Uterus (tissue), 4 donors: ENCODE measurements around the gene KCNH2. TPM values are rescaled to one million over a fixed set of nuclear protein-coding genes. Genes with fewer than 3 reads are reported as not detected.

ENCODE experiments used
- DNase-seq, 2 donors: peaks; one replicate each; pipeline ENCODE4 v3.0.0-alpha.2; 2019 to 2020
- H3K27ac ChIP-seq, 2 donors: fragments of 200-600 bp; sonication (generic); 1 replicate in 1 of 2; 2 replicates in 1 of 2; pipeline ENCODE4 v1.5.1; 2016 to 2018
- H3K27me3 ChIP-seq, 2 donors: fragments of 200-600 bp; sonication (generic); one replicate each; pipeline ENCODE4 v1.5.1; 2018 to 2019; ENCODE audit warnings: control low read depth in 1 of 2
- H3K36me3 ChIP-seq, 2 donors: fragments of 200-600 bp; sonication (generic); one replicate each; pipeline ENCODE4 v1.5.1; 2019; ENCODE audit warnings: control low read depth in 1 of 2
- H3K4me1 ChIP-seq, 2 donors: fragments of 200-600 bp; sonication (generic); one replicate each; pipeline ENCODE4 v1.5.1; 2018 to 2019; ENCODE audit warnings: control low read depth in 1 of 2
- H3K4me3 ChIP-seq, 2 donors: fragments of 200-600 bp; sonication (generic); 1 replicate in 1 of 2; 2 replicates in 1 of 2; pipeline ENCODE4 v1.5.1; 2018 to 2019; ENCODE audit warnings: mild to moderate bottlenecking in 1 of 2
- H3K9me3 ChIP-seq, 2 donors: fragments of 200-600 bp; sonication (generic); one replicate each; pipeline ENCODE4 v1.5.1; 2019; ENCODE audit warnings: control low read depth in 1 of 2
- CTCF ChIP-seq, 4 experiments: fragments of 200-600 bp in 2 of 4; fragments of 450-650 bp in 2 of 4; sonication (generic) in 2 of 4; IDR thresholded peaks; one replicate each; pipeline ENCODE4 v1.5.1; 2016 to 2019; ENCODE audit warnings: antibody characterized with exemption in 4 of 4, mild to moderate bottlenecking in 2 of 4, moderate library complexity in 1 of 4
- POLR2A ChIP-seq, 2 donors: fragments of 450-650 bp; IDR thresholded peaks; one replicate each; pipeline ENCODE4 v1.6.1; 2016; ENCODE audit warnings: antibody characterized with exemption in 2 of 2, mild to moderate bottlenecking in 1 of 2, moderate library complexity in 1 of 2
- intact Hi-C: fragments of 100-400 bp; cut with DNase I; formaldehyde crosslinking; loops from one replicate; pipeline ENCODE4 v1.15.1; 2023; ENCODE audit warnings: low total_unique reads
- total RNA-seq, 4 donors: library from RNA; depleted of rRNA in 3 of 4; stranded (reverse); fragments of >200 nt in 3 of 4; gene quantifications; one replicate each; pipeline versions ENCODE4 v1.1.0 to v1.2.4, GENCODE V29; 2014 to 2023
- donor health status: DM: yes; HTN: yes; CAD: no.

Gene KCNH2
- total RNA-seq, 4 donors from 2014 or later, result 9.1 to 51.0 (median 22.8) TPM

GRCh38 chr7:150993511-150993910 lies 15.4 kb upstream of the KCNH2 start:
- no peaks in the 10 kb centered on the region for H3K27me3 ChIP-seq
- peak in 1 of 2 donors; percentile 71 for DNase-seq
- peaks cover 0 to 6% of the 10 kb centered on the region in 2 donors for H3K4me1 ChIP-seq
- H3K9me3 ChIP-seq, result no peaks in the 10 kb centered on the region
- TF ChIP-seq POLR2A (IDR thresholded peaks at IDR 0.05) (no peak), CTCF (IDR thresholded peaks at IDR 0.05) (no peak)
- H3K4me3 ChIP-seq, result no peak overlapping the region
- no peaks in the 10 kb centered on the region for H3K36me3 ChIP-seq
- intact Hi-C loops, result no loop called here
- H3K27ac ChIP-seq, result peak overlapping the region in 1 of 2 donors; percentile 61

- intact Hi-C loops, result no loop called here
- H3K4me3 ChIP-seq, result no peak overlapping the region
Observed at GRCh38 chr7:150992833-150993302, 14.7 kb upstream of the KCNH2 start.

DNA sequence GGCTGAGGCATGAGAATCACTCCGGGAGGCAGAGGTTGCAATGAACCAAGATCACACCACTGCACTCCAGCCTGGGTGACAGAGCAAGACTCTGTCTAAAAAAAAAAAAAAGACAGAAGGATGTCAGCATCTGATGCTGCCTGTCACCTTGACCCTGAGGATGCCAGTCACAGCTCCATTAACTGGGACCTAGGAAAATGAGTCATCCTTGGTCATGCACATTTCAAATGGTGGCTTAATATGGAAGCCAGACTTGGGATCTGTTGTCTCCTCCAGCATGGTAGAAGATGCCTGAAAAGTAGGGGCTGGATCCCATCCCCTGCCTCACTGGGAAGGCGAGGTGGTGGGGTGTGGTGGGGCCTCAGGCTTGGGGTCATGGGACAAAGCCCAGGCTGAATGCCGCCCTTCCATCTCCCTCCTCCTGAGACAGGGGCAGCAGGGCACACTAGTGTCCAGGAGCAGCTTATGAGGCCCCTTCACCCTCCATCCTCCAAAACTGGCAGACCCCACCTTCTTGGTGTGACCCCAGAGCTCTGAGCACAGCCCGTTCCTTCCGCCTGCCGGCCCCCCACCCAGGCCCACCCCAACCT lies 14.0 kb upstream of the KCNH2 start:
- Histone ChIP-seq H3K4me3 (no peak overlapping the region), H3K27me3 (no peaks in the 10 kb centered on the region), H3K36me3 (no peaks in the 10 kb centered on the region), H3K9me3 (no peaks in the 10 kb centered on the region), H3K27ac (peak overlapping the region; percentile 58 to 61), H3K4me1 (peaks cover 0 to 10% of the 10 kb centered on the region in 2 donors)
- TF ChIP-seq CTCF (IDR thresholded peaks at IDR 0.05) (no peak), POLR2A (IDR thresholded peaks at IDR 0.05) (no peak)
- intact Hi-C loops, result no loop called here
- DNase-seq, result no peak

More at GRCh38 chr7:150992833-150993302, 14.7 kb upstream of the KCNH2 start:
- Histone ChIP-seq H3K9me3 (no peaks in the 10 kb centered on the region), H3K4me1 (peaks cover 0 to 10% of the 10 kb centered on the region in 2 donors), H3K27ac (peak overlapping the region; percentile 58 to 61), H3K36me3 (no peaks in the 10 kb centered on the region), H3K27me3 (no peaks in the 10 kb centered on the region)
- no peak for TF ChIP-seq POLR2A (IDR thresholded peaks at IDR 0.05)
- TF ChIP-seq CTCF (IDR thresholded peaks at IDR 0.05), result no peak
- peak in 1 of 2 donors; percentile 63 for DNase-seq

GRCh38 chr7:150990416-150991186 lies 12.5 kb upstream of the KCNH2 start, which contains the start of gene NOS3:
Gene NOS3 (plus strand): TSS chr7:150991017. CDS start chr7:150993804, 2,787 bp downstream.
- Histone ChIP-seq H3K4me3 (no peak within 1 kb of the TSS), H3K4me1 (peaks cover 0 to 10% of the 10 kb centered on the region in 2 donors), H3K9me3 (no peaks in the 10 kb centered on the region), H3K27ac (peak within 1 kb of the TSS in 1 of 2 donors; percentile 54), H3K36me3 (no peaks in the 10 kb centered on the region), H3K27me3 (no peaks in the 10 kb centered on the region)
- DNase-seq, result no peak
- intact Hi-C loops, result loop anchor here (2.0 kb wide), 1 partner anchor 92 kb away; no protein-coding TSS in a partner anchor
- TF ChIP-seq POLR2A (IDR thresholded peaks at IDR 0.05) (no peak), CTCF (IDR thresholded peaks at IDR 0.05) (no peak)

DNA sequence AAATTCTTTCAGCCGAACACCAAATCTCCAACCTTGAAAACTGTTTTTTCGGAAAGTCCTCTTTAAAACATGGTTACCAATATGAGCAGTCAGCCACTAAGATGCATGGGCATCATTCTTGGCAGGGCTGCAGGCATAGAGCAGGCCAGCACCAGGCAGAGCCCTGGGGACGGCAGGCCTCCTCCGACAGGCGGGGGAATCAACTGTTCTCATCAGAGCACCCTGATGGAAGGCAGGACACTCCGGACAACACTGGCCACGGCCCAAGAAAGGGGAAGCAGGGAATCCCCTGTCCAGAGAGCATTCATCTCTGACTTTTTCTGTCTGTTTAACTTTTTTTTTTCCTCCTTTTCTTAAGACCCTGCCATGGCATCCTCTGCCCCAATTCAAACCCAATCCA lies 11.3 kb upstream of the KCNH2 start:
- no peaks in the 10 kb centered on the region for H3K27me3 ChIP-seq
- TF ChIP-seq CTCF (IDR thresholded peaks at IDR 0.05), result no peak
- no peak for TF ChIP-seq POLR2A (IDR thresholded peaks at IDR 0.05)
- H3K27ac ChIP-seq, result peak overlapping the region; percentile 54 to 65
- no peak for DNase-seq
- no peaks in the 10 kb centered on the region for H3K36me3 ChIP-seq
- intact Hi-C loops, result no loop called here
- H3K4me1 ChIP-seq, result peaks cover 0 to 10% of the 10 kb centered on the region in 2 donors
- H3K9me3 ChIP-seq, result no peaks in the 10 kb centered on the region
- no peak overlapping the region for H3K4me3 ChIP-seq
